22Rv1 (cell line): ENCODE results near the gene FTMT.

ENCODE experiments used
- CTCF ChIP-seq: fragments of 450-650 bp; IDR thresholded peaks from 2 replicates; pipeline ENCODE4 v1.5.1; 2017; ENCODE audit warnings: mild to moderate bottlenecking
- ZFX ChIP-seq: fragments of 450-650 bp; IDR thresholded peaks from 2 replicates; pipeline ENCODE4 v1.6.1; 2017; ENCODE audit warnings: antibody characterized with exemption, borderline replicate concordance

- TF ChIP-seq CTCF (no peak), ZFX (no peak)
Observed at GRCh38 chr5:121897341-121897740, 45.7 kb downstream of the FTMT start.
